ENCODE data around the gene SETD6.

SETD6 gene

GRCh38 chr16:58515871-58516767 is 802 bp downstream of the SETD6 start:
- DNase-seq (ENCODE audit: insufficient read length, low spot score) (no peak), FAIRE-seq (no peak)
- no peak for TF ChIP-seq CTCF (IDR thresholded peaks at IDR 0.05; ENCODE audit: insufficient read depth, missing control alignments)

GRCh38 chr16:58516768-58517107 is 1.4 kb downstream of the SETD6 start:
- TF ChIP-seq CTCF (IDR thresholded peaks at IDR 0.05; ENCODE audit: insufficient read depth, missing control alignments), result no peak
- DNase-seq (ENCODE audit: insufficient read length, low spot score) (no peak), FAIRE-seq (no peak)

GRCh38 chr16:58518083-58518979 is 3.0 kb downstream of the SETD6 start:
- TF ChIP-seq CTCF (IDR thresholded peaks at IDR 0.05; ENCODE audit: insufficient read depth, missing control alignments), result no peak
- DNase-seq (ENCODE audit: insufficient read length, low spot score) (no peak), FAIRE-seq (no peak)

- FAIRE-seq (no peak), DNase-seq (ENCODE audit: insufficient read length, low spot score) (no peak)
- no peak for TF ChIP-seq CTCF (IDR thresholded peaks at IDR 0.05; ENCODE audit: insufficient read depth, missing control alignments)
These were observed 3.7 kb downstream of the SETD6 start for GRCh38 chr16:58518980-58519368.

- no peak for DNase-seq (ENCODE audit: insufficient read length, low spot score)
- TF ChIP-seq CTCF (IDR thresholded peaks at IDR 0.05; ENCODE audit: insufficient read depth, missing control alignments), result no peak
- FAIRE-seq, result no peak
These were observed 4.4 kb downstream of the SETD6 start for GRCh38 chr16:58519707-58520106.

- DNase-seq (ENCODE audit: insufficient read length, low spot score), result no peak
- TF ChIP-seq CTCF (IDR thresholded peaks at IDR 0.05; ENCODE audit: insufficient read depth, missing control alignments), result no peak
- no peak for FAIRE-seq
These were observed 14.9 kb downstream of the SETD6 start for GRCh38 chr16:58530179-58530578.

All from D721Med (cell line).